Liver (tissue), 9 donors: ENCODE data around the gene BAIAP3. TPM values are rescaled to one million over a fixed set of nuclear protein-coding genes. Genes with fewer than 3 reads are reported as not detected.

ENCODE experiments used
- DNase-seq: peaks from one replicate; pipeline ENCODE4 v3.0.0-alpha.2; 2017; ENCODE audit warnings: low spot score
- H3K27ac ChIP-seq, 2 donors: one replicate each; pipeline ENCODE4 v1.7.0; 2013; ENCODE audit warnings: inconsistent platforms in 2 of 2, low read length in 2 of 2, control low read depth in 1 of 2, low read depth in 1 of 2, mild to moderate bottlenecking in 1 of 2
- H3K27me3 ChIP-seq, 4 donors: one replicate each; pipeline versions ENCODE4 v1.6.1 to v1.7.0; 2013; ENCODE audit warnings: low read length in 3 of 4, inconsistent platforms in 1 of 4, mild to moderate bottlenecking in 1 of 4, moderate library complexity in 1 of 4; ENCODE audit not compliant: control insufficient read depth in 4 of 4, insufficient read depth in 4 of 4
- H3K36me3 ChIP-seq, 4 donors: one replicate each; pipeline versions ENCODE4 v1.6.1 to v1.7.0; 2013; ENCODE audit warnings: low read length in 3 of 4, mild to moderate bottlenecking in 3 of 4, low read depth in 1 of 4, moderate library complexity in 1 of 4; ENCODE audit not compliant: control insufficient read depth in 4 of 4, insufficient read depth in 3 of 4
- H3K4me1 ChIP-seq, 4 donors: one replicate each; pipeline versions ENCODE4 v1.6.1 to v1.7.0; 2013; ENCODE audit warnings: low read length in 3 of 4, mild to moderate bottlenecking in 3 of 4, moderate library complexity in 1 of 4; ENCODE audit not compliant: control insufficient read depth in 4 of 4, insufficient read depth in 4 of 4
- H3K4me3 ChIP-seq, 3 donors: one replicate each; pipeline versions ENCODE4 v1.6.1 to v1.7.0; 2013; ENCODE audit warnings: low read length in 3 of 3, control low read depth in 1 of 3, low read depth in 1 of 3, mild to moderate bottlenecking in 1 of 3
- H3K9ac ChIP-seq, 2 donors: one replicate each; pipeline ENCODE4 v1.7.0; 2013; ENCODE audit warnings: low read length in 2 of 2, mild to moderate bottlenecking in 2 of 2, moderate library complexity in 2 of 2, control low read depth in 1 of 2, low read depth in 1 of 2
- H3K9me3 ChIP-seq, 4 donors: one replicate each; pipeline versions ENCODE4 v1.6.1 to v1.7.0; 2013; ENCODE audit warnings: low read length in 3 of 4; ENCODE audit not compliant: control insufficient read depth in 4 of 4
- ATF3 ChIP-seq: IDR thresholded peaks from 2 replicates; pipeline ENCODE4 v1.6.1; 2016; ENCODE audit warnings: antibody characterized with exemption
- FOXA1 ChIP-seq: IDR thresholded peaks from 2 replicates; pipeline ENCODE4 v1.6.1; 2016; ENCODE audit warnings: antibody characterized with exemption
- FOXA2 ChIP-seq: IDR thresholded peaks from 2 replicates; pipeline ENCODE4 v1.6.1; 2016; ENCODE audit warnings: antibody characterized with exemption
- GABPA ChIP-seq, 2 donors: IDR thresholded peaks in 1 of 2; conservative IDR thresholded peaks in 1 of 2; 2 replicates each; pipeline ENCODE4 v1.6.1; 2016; ENCODE audit warnings: antibody characterized with exemption in 2 of 2, mild to moderate bottlenecking in 1 of 2, moderate library complexity in 1 of 2
- HNF4A ChIP-seq, 2 donors: conservative IDR thresholded peaks; 2 replicates each; pipeline ENCODE4 v1.6.1; 2016; ENCODE audit warnings: antibody characterized with exemption in 2 of 2, mild to moderate bottlenecking in 2 of 2
- HNF4G ChIP-seq: IDR thresholded peaks from 2 replicates; pipeline ENCODE4 v1.6.1; 2016; ENCODE audit warnings: antibody characterized with exemption
- JUND ChIP-seq, 2 donors: IDR thresholded peaks; 2 replicates each; pipeline ENCODE4 v1.6.1; 2016; ENCODE audit warnings: antibody characterized with exemption in 2 of 2
- NR2F2 ChIP-seq: IDR thresholded peaks from 2 replicates; pipeline ENCODE4 v1.6.1; 2016; ENCODE audit warnings: antibody characterized with exemption
- RAD21 ChIP-seq, 2 donors: IDR thresholded peaks; 2 replicates each; pipeline ENCODE4 v1.6.1; 2016; ENCODE audit warnings: antibody characterized with exemption in 2 of 2, mild to moderate bottlenecking in 2 of 2
- RXRA ChIP-seq, 2 donors: IDR thresholded peaks; 2 replicates each; pipeline ENCODE4 v1.6.1; 2017 to 2018; ENCODE audit warnings: antibody characterized with exemption in 2 of 2, mild to moderate bottlenecking in 1 of 2
- SP1 ChIP-seq: IDR thresholded peaks from 2 replicates; pipeline ENCODE4 v1.6.1; 2018; ENCODE audit warnings: antibody characterized with exemption, mild to moderate bottlenecking
- YY1 ChIP-seq: IDR thresholded peaks from 2 replicates; pipeline ENCODE4 v1.6.1; 2016; ENCODE audit warnings: antibody characterized with exemption, mild to moderate bottlenecking
- ZBTB33 ChIP-seq: IDR thresholded peaks from 2 replicates; pipeline ENCODE4 v1.6.1; 2016; ENCODE audit warnings: antibody characterized with exemption
- WGBS: extraction: QIAGEN DNeasy Blood & Tissue Kit; methylation state at CpG from one replicate; pipeline ENCODE4 v1.1.7; 2013; 5-methylcytosine and 5-hydroxymethylcytosine counted together
- polyA plus RNA-seq, 2 donors: library from polyadenylated mRNA; stranded (reverse) in 1 of 2; unstranded in 1 of 2; fragments of 200-250 nt in 1 of 2; fragments of >200 nt in 1 of 2; fragmentation: Nextera tagmentation in 1 of 2; extraction: Ambion mirVana in 1 of 2; gene quantifications; one replicate each; pipeline versions ENCODE4 v1.2.1 to v1.2.3, GENCODE V29; 2013 to 2015
- total RNA-seq, 2 donors: library from RNA; depleted of rRNA; stranded (reverse); fragments of >200 nt; gene quantifications; one replicate each; pipeline ENCODE4 v1.2.3, GENCODE V29; 2014
- TF ChIP-seq, protein P1 (sequence below): IDR thresholded peaks from 2 replicates; pipeline ENCODE4 v1.6.1; 2016; ENCODE audit warnings: antibody characterized with exemption, mild to moderate bottlenecking
- donor health status: healthy.
- donor health status: healthy.
- donor health status: healthy.
- donor health status: healthy.
- donor health status: healthy.

Gene BAIAP3
- total and polyA plus RNA-seq, 4 donors, result 1.6 to 3.8 (median 2.6) TPM

DNA sequence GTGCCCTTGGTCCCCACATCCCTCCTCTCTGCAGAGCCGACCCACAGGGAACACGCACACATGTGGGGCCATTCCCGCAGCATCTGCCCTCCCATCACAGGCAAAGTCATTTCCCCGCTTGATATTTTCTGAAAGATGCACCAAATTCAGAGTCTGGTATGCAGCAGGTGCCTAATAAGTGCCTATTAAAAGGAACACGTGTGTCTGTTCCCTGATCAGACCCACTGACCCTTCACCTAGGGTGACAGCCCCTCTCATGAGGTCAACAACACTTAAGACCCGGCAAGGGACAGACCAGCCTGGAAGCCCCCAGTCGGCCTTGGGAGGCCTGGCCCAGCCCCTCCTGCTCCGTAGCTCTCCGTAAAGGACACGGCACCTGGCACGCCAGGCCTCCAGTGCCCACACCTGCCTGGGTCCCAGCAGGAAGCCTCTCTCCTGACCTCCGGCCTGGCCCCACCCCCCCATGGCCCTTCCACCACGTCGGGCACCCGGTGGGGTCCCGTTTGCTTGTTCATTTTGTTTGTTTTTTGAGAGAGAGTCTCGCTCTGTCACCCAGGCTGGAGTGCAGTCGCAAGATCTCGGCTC is 61.0 kb downstream of the BAIAP3 start:
- H3K4me1 ChIP-seq, result no peaks in the 10 kb centered on the region
- H3K27me3 ChIP-seq, result no peaks in the 10 kb centered on the region
- H3K36me3 ChIP-seq, result peaks cover 12 to 54% (median 26%) of the 10 kb centered on the region in 4 donors
- no peak overlapping the region for H3K9ac ChIP-seq
- no peaks in the 10 kb centered on the region for H3K9me3 ChIP-seq
- WGBS, result 92% methylated on average over 19 of the region's 19 CpGs
- H3K4me3 ChIP-seq, result no peak overlapping the region
- no peak overlapping the region for H3K27ac ChIP-seq
- DNase-seq, result no peak
- TF ChIP-seq FOXA2, result no peak

DNA sequence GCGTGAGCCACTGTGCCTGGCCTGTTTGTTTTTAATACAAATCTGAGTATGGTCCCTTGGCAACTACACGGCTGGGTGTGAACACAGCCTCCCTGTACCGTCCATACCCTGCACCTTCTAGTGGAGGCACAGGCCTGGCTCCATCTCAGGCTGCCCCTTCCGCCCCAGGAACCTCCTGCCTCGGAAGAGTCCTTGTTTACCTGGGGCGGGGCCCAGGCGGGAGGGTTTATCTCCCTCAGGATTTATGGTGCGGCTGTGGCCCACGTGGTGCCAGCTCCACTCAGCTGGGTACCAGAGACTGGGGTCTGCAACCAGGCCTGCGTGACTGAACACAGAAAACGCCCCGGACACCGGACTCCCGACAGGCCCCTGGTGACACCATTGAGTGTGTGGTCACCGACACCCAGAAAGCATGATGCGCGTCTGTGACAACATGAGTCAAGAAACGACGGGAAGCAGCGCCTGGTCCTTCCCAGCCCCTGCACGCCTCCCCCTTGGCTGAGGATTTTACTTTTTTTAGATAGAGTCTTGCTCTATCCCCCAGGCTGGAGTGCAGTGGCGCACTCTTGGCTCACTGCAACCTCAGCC is 62.1 kb downstream of the BAIAP3 start:
- 94% methylated on average over 22 of the region's 22 CpGs for WGBS
- TF ChIP-seq GABPA (IDR thresholded peaks at IDR 0.05 in 1 of 2, conservative IDR thresholded peaks at IDR 0.05 in 1 of 2) (no peak), YY1 (no peak), RXRA (IDR thresholded peaks at IDR 0.05) (no peak), FOXA1 (no peak), SP1 (no peak), ZBTB33 (no peak), JUND (IDR thresholded peaks at IDR 0.05) (no peak), FOXA2 (no peak), ATF3 (no peak), HNF4A (conservative IDR thresholded peaks at IDR 0.05) (no peak), HNF4G (no peak), RAD21 (IDR thresholded peaks at IDR 0.05) (no peak), NR2F2 (no peak)
- TF ChIP-seq, protein P1, sequence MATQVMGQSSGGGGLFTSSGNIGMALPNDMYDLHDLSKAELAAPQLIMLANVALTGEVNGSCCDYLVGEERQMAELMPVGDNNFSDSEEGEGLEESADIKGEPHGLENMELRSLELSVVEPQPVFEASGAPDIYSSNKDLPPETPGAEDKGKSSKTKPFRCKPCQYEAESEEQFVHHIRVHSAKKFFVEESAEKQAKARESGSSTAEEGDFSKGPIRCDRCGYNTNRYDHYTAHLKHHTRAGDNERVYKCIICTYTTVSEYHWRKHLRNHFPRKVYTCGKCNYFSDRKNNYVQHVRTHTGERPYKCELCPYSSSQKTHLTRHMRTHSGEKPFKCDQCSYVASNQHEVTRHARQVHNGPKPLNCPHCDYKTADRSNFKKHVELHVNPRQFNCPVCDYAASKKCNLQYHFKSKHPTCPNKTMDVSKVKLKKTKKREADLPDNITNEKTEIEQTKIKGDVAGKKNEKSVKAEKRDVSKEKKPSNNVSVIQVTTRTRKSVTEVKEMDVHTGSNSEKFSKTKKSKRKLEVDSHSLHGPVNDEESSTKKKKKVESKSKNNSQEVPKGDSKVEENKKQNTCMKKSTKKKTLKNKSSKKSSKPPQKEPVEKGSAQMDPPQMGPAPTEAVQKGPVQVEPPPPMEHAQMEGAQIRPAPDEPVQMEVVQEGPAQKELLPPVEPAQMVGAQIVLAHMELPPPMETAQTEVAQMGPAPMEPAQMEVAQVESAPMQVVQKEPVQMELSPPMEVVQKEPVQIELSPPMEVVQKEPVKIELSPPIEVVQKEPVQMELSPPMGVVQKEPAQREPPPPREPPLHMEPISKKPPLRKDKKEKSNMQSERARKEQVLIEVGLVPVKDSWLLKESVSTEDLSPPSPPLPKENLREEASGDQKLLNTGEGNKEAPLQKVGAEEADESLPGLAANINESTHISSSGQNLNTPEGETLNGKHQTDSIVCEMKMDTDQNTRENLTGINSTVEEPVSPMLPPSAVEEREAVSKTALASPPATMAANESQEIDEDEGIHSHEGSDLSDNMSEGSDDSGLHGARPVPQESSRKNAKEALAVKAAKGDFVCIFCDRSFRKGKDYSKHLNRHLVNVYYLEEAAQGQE, result no peak
- no peaks in the 10 kb centered on the region for H3K9me3 ChIP-seq
- peaks cover 7 to 49% (median 22%) of the 10 kb centered on the region in 4 donors for H3K36me3 ChIP-seq
- H3K4me1 ChIP-seq, result no peaks in the 10 kb centered on the region
- H3K27ac ChIP-seq, result no peak overlapping the region
- no peaks in the 10 kb centered on the region for H3K27me3 ChIP-seq
- H3K9ac ChIP-seq, result no peak overlapping the region
- DNase-seq, result no peak
- H3K4me3 ChIP-seq, result no peak overlapping the region
